Bone marrow (tissue), 2 donors: Measurements from ENCODE around the gene RFT1.
"Not testable (repeated sequence)": the region's sequence is repeated elsewhere in the genome, so short reads cannot be mapped to it uniquely, and the experiment has no call there.

Experiments used
- DNase-seq, 2 donors: peaks; one replicate each; lab custom pipeline; 2025; lab: John Stamatoyannopoulos, UW

The RFT1 gene

DNA sequence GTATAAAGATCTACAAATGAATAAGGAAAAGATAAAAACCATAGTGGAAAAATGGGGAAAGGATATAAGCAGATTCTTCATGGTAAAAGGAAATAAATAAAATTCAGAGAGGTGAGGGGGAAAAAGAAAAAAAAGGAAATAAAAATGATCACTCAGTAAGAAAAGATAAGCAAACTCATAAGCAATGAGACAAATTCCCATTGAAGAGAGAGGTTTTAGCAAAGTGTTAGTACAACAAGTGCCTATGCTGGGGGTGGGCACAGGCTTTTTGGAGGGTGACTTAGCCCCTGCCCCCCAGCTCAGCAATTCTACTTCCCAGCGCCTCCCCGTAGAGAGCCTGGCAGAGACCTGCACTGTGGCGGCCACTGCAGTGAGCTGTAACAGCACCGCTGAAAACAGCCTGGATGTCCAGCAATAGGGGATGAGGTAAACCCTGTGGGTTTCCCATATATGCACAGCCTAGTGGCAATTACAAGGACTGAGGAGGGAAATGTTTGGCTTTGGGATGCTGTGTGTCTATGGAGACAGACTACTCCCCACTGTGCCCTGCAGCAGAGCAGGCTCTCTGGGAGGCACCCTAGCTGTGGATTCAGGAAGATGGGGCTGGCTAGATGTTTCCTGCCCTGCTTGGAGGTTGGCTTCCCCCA is 60.7 kb downstream of the RFT1 start:
- no peak for DNase-seq

DNA sequence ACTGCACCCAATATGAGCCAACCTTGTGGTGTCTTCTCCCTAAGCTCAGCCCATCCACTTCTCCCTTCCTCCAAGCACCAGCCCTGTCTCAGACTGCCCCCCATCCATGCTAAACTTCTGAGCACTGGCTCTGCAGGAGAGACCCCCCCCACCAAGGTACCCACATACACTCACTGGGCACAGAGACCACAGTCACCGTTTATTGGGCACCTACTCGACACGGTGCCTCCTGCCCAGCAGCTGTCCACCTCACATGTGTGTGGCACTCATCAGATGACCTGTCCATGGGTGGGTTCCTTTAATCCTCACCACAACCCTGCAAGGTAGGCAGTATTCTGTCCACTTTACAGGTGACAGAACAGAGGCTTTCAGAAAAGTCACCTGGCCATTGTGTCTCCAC is 62.1 kb downstream of the RFT1 start:
- DNase-seq, result no peak

- DNase-seq, result no peak
Observed at GRCh38 chr3:53067567-53067966, 62.7 kb downstream of the RFT1 start.

DNA sequence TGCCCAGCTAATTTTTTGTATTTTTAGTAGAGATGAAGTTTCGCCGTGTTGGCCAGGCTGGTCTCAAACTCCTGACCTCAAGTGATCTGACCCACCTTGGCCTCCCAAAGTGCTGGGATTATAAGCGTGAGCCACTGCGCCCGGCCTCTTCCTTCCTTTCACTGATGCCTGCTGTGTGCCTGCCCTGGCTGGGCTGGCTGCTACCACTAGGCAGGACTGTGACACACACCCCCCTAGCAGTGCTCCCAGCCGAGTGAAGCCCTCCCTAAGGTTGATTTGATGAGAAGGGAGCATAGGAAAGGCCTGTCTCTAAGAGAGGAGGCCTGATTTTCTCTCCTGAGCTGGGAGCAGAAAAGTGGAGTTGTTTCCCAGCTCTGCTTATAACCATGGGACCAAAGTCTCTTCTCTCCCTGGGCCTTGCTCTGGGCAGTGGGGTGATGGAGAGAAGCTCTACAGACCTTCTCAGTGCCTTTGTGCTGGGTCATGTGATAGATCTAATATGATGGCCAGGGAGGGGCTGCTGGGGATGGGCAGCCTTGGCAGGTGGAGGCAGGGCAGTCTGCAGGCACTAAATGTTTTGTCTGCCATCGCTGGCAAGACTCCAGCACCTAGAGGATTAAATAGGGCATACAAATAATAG is 64.3 kb downstream of the RFT1 start:
- DNase-seq, result no peak

- no peak for DNase-seq
Observed at GRCh38 chr3:53062905-53063304, 67.3 kb downstream of the RFT1 start.

- no peak for DNase-seq
Observed at GRCh38 chr3:53056442-53056841, 73.8 kb downstream of the RFT1 start.

- not testable (repeated sequence) for DNase-seq
Observed at GRCh38 chr3:53054233-53054632, 76.0 kb downstream of the RFT1 start.

- DNase-seq, result no peak
Observed at GRCh38 chr3:53051929-53052328, 78.3 kb downstream of the RFT1 start.

DNA sequence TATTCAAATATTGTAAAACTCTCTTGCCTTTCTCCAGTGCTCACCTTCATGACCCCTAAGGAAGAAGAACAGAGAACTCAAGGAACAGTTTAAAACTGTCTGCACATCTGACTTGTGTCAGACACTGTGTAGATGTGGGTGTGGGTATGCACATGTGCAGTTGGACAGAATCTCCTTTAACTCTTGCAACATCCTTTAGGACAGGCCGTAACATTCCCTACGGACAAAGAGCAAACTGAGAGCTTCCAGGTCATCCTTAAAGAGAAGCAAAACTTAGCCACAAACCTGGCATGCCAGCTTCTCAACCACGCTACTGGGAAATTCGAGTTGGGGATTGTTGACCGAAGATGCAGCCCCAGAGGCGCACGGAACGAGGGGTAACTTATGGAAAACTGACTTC is 80.2 kb downstream of the RFT1 start:
- DNase-seq, result no peak

DNA sequence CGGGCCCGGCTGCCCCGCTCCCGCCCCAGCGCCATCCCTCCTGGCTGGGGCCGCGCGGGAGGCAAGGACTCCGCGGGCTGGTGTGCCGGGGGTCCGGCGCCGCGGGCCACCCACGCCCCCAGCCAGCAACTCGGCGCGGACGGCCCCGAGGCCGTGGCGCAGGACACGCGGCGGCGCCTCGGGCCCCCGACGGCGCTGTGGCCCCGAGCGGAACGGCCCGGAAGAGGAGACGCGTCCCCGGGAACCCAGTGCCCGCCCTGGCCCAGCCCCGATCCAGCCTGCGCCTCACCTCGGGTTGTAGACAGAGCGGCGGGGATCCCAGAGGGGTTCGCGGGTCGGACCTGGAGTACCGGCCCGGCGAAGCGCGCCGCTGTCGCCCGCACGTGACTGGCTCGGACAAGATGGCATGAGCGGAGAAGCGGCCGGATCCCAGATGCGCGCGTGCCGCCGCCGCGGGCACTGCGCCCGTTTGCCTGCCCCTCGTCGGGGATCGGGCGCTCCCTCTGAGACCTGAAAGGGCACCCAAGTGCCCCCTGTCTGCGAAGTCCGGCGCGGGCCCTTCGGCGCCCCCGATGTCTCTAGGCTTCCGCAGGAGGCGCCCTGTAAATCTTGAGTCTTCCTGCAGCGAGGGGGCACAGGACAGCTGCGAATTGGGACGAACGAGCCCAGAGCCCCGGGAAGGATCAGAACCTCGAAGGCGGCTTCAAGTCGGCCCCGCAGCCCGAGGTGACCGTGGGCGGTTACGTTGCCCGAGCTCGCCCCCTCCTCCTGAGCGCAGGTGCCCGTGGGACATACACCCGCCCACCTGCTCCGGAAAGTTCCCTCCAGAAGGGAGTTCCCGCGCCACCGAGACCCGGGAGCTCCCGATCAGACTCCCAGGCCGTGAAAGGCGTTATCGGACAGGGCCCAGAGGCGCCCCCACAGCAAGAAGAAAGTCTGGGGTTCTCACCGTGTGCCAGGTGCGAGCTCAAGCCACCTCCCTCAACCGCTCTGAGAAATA is 83.8 kb downstream of the RFT1 start:
- peak in 1 of 2 donors; percentile 48 for DNase-seq

- peak in 1 of 2 donors; percentile 48 for DNase-seq
Observed at GRCh38 chr3:53045518-53046170, 84.6 kb downstream of the RFT1 start, which contains the start of gene SFMBT1. SFMBT1 (minus strand) TSS chr3:53046073; CDS start chr3:52969128, 76,945 bp downstream.

GRCh38 chr3:53044711-53045517 is 85.3 kb downstream of the RFT1 start:
- peak in 1 of 2 donors; percentile 22 for DNase-seq

DNA sequence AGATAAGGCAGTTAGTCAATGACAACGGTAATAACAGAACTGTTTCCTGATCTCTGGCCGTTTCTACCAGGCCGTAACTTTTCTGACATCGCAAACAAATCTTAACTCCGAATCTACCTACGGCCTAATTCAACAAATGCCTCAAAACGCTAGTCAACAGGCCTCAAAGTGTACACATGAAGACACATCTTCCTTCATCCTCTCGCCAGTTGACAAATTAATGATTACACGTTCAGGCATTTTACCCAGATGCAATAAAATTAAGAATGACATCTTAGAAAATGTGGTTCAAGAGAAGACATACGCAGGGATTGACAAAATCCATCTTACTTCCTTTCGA is 85.9 kb downstream of the RFT1 start:
- DNase-seq, result no peak

DNA sequence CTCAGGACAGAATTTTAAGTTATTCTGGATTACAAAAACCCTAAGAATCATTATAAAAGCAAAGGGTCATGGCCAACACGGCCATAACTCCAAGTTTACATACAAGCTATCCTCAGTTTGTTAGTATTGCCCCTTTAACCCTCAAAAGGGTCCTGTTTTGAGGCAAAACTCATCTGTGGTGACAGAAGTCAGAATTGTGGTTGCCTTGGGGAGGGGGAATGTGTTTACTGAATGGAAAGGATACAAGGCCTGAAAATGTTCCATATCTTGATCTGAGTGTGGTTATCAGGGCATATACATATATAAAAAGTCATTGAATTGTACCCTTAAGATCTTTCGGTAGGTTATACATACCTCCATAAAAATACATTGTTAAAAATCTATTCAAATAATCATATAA is 86.5 kb downstream of the RFT1 start:
- no peak for DNase-seq

GRCh38 chr3:53042651-53043050 is 87.6 kb downstream of the RFT1 start:
- DNase-seq, result no peak

- DNase-seq, result no peak
Observed at GRCh38 chr3:53040351-53040820, 89.8 kb downstream of the RFT1 start.

DNA sequence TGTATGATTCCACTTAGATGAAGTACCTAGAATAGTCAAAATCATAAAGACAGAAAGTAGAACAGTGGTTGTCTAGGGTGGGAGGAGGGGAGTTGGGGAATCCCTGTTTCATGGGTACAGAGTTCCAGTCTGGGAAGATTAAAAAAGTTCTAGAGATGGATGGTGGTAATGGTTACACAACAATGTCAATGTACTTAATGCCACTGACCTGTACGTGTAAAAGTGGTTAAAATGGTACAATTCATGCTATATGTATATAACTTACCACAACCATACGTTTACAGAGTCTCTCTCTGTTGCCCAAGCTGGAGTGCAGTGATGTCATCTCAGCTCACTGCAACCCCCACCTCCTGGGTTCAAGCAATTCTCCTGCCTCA is 90.9 kb downstream of the RFT1 start:
- no peak for DNase-seq

DNA sequence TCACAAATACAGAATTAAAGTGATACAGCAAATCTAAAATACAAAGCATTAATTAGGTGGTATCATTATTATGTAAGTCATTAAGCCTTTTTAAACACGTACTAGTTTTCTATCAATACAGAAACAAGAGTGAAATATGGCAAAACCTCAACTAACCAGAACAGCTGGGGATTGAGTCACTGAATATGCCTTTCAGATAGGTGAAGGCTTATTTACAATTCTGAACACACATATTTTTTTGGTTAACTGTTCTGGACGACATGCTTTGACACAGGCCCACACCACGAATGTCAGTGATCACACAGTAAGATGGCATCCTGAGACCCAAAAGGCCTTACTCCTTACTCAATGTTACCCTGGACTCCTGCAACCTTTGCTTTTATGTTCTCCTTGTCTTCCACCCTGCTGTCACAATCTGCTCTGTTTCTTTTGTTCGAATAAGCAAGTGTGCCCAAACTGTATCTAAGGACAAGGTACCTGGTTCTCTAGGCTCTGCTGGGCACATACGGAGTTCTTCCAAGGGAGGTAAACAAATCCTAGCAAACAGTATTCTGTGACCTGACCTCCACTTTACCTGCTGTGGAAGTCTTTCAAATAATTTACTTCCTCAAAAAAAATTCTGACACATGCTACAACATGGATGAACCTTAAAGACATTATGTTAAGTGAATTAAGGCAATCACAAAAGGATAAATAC is 91.4 kb downstream of the RFT1 start:
- no peak for DNase-seq
